MM.1S (cell line): Measurements from ENCODE around the gene C10orf53.

Source experiments
- DNase-seq: peaks from one replicate; pipeline ENCODE4 v3.0.0-alpha.2; 2015
- H2AFZ ChIP-seq: fragments of 300-600 bp; sonication (generic); 2 replicates; pipeline ENCODE4 v1.6.0; 2016; ENCODE audit warnings: antibody characterized with exemption, low read length
- H3F3A ChIP-seq: fragments of 300-600 bp; sonication (generic); 2 replicates; pipeline ENCODE4 v1.6.1; 2016; ENCODE audit warnings: mild to moderate bottlenecking, antibody characterized with exemption, low read length, moderate library complexity, mixed read lengths; ENCODE audit not compliant: insufficient read depth
- H3K27ac ChIP-seq: fragments of 300-600 bp; sonication (generic); 2 replicates; pipeline ENCODE4 v1.5.1; 2016; ENCODE audit warnings: mild to moderate bottlenecking, low read length
- H3K27me3 ChIP-seq: fragments of 300-600 bp; sonication (generic); replicated peaks from 2 replicates; pipeline ENCODE4 v1.6.0; 2016; ENCODE audit warnings: low read length; ENCODE audit not compliant: insufficient read depth
- H3K36me3 ChIP-seq: fragments of 300-600 bp; sonication (generic); replicated peaks from 2 replicates; pipeline ENCODE4 v1.6.1; 2016; ENCODE audit warnings: mild to moderate bottlenecking, low read length, mixed read lengths; ENCODE audit not compliant: insufficient read depth
- H3K4me1 ChIP-seq: fragments of 300-600 bp; sonication (generic); 2 replicates; pipeline ENCODE4 v1.6.1; 2016; ENCODE audit warnings: low read length, mixed read lengths
- H3K4me2 ChIP-seq: fragments of 300-600 bp; sonication (generic); 2 replicates; pipeline ENCODE4 v1.6.0; 2016; ENCODE audit warnings: low read depth, low read length
- H3K4me3 ChIP-seq: fragments of 300-600 bp; sonication (generic); 2 replicates; pipeline ENCODE4 v1.5.1; 2016; ENCODE audit warnings: low read length, mixed read lengths
- H3K79me2 ChIP-seq: fragments of 300-600 bp; sonication (generic); 2 replicates; pipeline ENCODE4 v1.6.1; 2016; ENCODE audit warnings: mixed run types, low read length, mixed read lengths
- H3K9ac ChIP-seq: fragments of 300-600 bp; sonication (generic); 2 replicates; pipeline ENCODE4 v1.6.1; 2016; ENCODE audit warnings: low read length, mixed read lengths
- H3K9me2 ChIP-seq: fragments of 300-600 bp; sonication (generic); replicated peaks from 2 replicates; pipeline ENCODE4 v1.6.1; 2016; ENCODE audit warnings: mild to moderate bottlenecking, low read length, mixed read lengths; ENCODE audit not compliant: insufficient read depth
- H3K9me3 ChIP-seq: fragments of 300-600 bp; sonication (generic); replicated peaks from 2 replicates; pipeline ENCODE4 v1.6.1; 2016; ENCODE audit warnings: mild to moderate bottlenecking, low read length, mixed read lengths; ENCODE audit not compliant: insufficient read depth
- H4K20me1 ChIP-seq: fragments of 300-600 bp; sonication (generic); 2 replicates; pipeline ENCODE4 v1.6.1; 2016; ENCODE audit warnings: mild to moderate bottlenecking, low read length, moderate library complexity, mixed read lengths; ENCODE audit not compliant: insufficient read depth
- CTCF ChIP-seq: fragments of 300-600 bp; sonication (generic); IDR thresholded peaks from 2 replicates; pipeline ENCODE4 v1.5.1; 2016; ENCODE audit warnings: antibody characterized with exemption, low read length, mixed read lengths
- EZH2 ChIP-seq: fragments of 300-600 bp; sonication (generic); optimal IDR thresholded peaks from 2 replicates; pipeline ENCODE3; 2017; ENCODE audit warnings: low read depth, mild to moderate bottlenecking, antibody characterized with exemption, low read length, mixed read lengths
- EZH2phosphoT487 ChIP-seq: fragments of 300-600 bp; sonication (generic); IDR thresholded peaks from 2 replicates; pipeline ENCODE4 v1.6.1; 2018; ENCODE audit warnings: antibody characterized with exemption, low read length

C10orf53 gene

GRCh38 chr10:49694466-49694865 is 15.0 kb downstream of the C10orf53 start:
- no peaks in the 10 kb centered on the region for H3F3A ChIP-seq
- no peaks in the 10 kb centered on the region for H3K79me2 ChIP-seq
- H3K4me1 ChIP-seq, result no peaks in the 10 kb centered on the region
- DNase-seq, result no peak
- no peak overlapping the region for H3K27ac ChIP-seq
- no peaks in the 10 kb centered on the region for H3K9me3 ChIP-seq
- no peak for TF ChIP-seq EZH2phosphoT487
- no peak for TF ChIP-seq CTCF
- TF ChIP-seq EZH2, result no peak
- no peak overlapping the region for H3K4me3 ChIP-seq
- no peak overlapping the region for H3K4me2 ChIP-seq
- H4K20me1 ChIP-seq, result no peaks in the 10 kb centered on the region
- H2AFZ ChIP-seq, result no peak overlapping the region
- H3K9me2 ChIP-seq, result no peaks in the 10 kb centered on the region
- H3K27me3 ChIP-seq, result no peaks in the 10 kb centered on the region
- no peaks in the 10 kb centered on the region for H3K36me3 ChIP-seq
- H3K9ac ChIP-seq, result no peak overlapping the region

GRCh38 chr10:49696311-49696710 is 16.9 kb downstream of the C10orf53 start:
- Histone ChIP-seq H3K4me3 (no peak overlapping the region), H4K20me1 (no peaks in the 10 kb centered on the region), H3K9ac (no peak overlapping the region), H2AFZ (no peak overlapping the region), H3K79me2 (no peaks in the 10 kb centered on the region), H3F3A (no peaks in the 10 kb centered on the region), H3K9me2 (no peaks in the 10 kb centered on the region), H3K4me1 (no peaks in the 10 kb centered on the region), H3K4me2 (no peak overlapping the region), H3K27me3 (no peaks in the 10 kb centered on the region), H3K27ac (no peak overlapping the region), H3K36me3 (no peaks in the 10 kb centered on the region), H3K9me3 (no peaks in the 10 kb centered on the region)
- no peak for DNase-seq
- TF ChIP-seq CTCF (no peak), EZH2phosphoT487 (no peak), EZH2 (no peak)

DNA sequence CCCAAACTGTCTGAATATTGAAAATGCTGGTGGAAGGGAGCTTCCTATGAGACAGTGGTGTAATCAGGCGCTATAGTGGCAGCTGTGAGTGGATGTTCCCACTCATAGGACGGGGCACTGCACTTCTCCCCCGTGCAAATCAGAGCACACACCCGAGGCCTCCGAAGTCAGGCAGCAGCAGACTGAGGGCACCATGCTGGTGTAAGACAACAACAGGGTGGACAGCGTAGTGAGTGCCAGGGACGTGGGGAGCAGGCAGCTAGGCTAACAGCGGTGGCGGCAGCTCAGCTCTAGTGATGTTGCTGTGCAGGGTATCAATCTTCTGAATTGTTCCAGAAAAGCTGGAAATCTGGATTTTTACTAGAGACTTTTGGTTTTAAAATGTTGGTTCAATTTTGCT is 19.2 kb downstream of the C10orf53 start:
- H3F3A ChIP-seq, result no peaks in the 10 kb centered on the region
- no peaks in the 10 kb centered on the region for H3K27me3 ChIP-seq
- H2AFZ ChIP-seq, result no peak overlapping the region
- no peak overlapping the region for H3K27ac ChIP-seq
- TF ChIP-seq EZH2, result no peak
- TF ChIP-seq CTCF, result no peak
- TF ChIP-seq EZH2phosphoT487, result no peak
- no peak overlapping the region for H3K4me2 ChIP-seq
- no peaks in the 10 kb centered on the region for H3K36me3 ChIP-seq
- no peaks in the 10 kb centered on the region for H3K79me2 ChIP-seq
- no peaks in the 10 kb centered on the region for H3K9me3 ChIP-seq
- no peak for DNase-seq
- H3K4me1 ChIP-seq, result no peaks in the 10 kb centered on the region
- no peaks in the 10 kb centered on the region for H4K20me1 ChIP-seq
- H3K9me2 ChIP-seq, result no peaks in the 10 kb centered on the region
- H3K9ac ChIP-seq, result no peak overlapping the region
- no peak overlapping the region for H3K4me3 ChIP-seq

GRCh38 chr10:49700211-49700610 is 20.8 kb downstream of the C10orf53 start:
- no peaks in the 10 kb centered on the region for H3K36me3 ChIP-seq
- H3K9ac ChIP-seq, result no peak overlapping the region
- TF ChIP-seq CTCF, result no peak
- no peak for TF ChIP-seq EZH2
- no peak for TF ChIP-seq EZH2phosphoT487
- H3K27ac ChIP-seq, result no peak overlapping the region
- H3K79me2 ChIP-seq, result no peaks in the 10 kb centered on the region
- no peaks in the 10 kb centered on the region for H3K9me2 ChIP-seq
- no peaks in the 10 kb centered on the region for H3K27me3 ChIP-seq
- DNase-seq, result no peak
- no peaks in the 10 kb centered on the region for H3K4me1 ChIP-seq
- no peaks in the 10 kb centered on the region for H3F3A ChIP-seq
- H3K4me2 ChIP-seq, result no peak overlapping the region
- H3K9me3 ChIP-seq, result no peaks in the 10 kb centered on the region
- H2AFZ ChIP-seq, result no peak overlapping the region
- H3K4me3 ChIP-seq, result no peak overlapping the region
- H4K20me1 ChIP-seq, result no peaks in the 10 kb centered on the region
